Measurements from ENCODE around the gene RBM3.

RBM3 gene

DNA sequence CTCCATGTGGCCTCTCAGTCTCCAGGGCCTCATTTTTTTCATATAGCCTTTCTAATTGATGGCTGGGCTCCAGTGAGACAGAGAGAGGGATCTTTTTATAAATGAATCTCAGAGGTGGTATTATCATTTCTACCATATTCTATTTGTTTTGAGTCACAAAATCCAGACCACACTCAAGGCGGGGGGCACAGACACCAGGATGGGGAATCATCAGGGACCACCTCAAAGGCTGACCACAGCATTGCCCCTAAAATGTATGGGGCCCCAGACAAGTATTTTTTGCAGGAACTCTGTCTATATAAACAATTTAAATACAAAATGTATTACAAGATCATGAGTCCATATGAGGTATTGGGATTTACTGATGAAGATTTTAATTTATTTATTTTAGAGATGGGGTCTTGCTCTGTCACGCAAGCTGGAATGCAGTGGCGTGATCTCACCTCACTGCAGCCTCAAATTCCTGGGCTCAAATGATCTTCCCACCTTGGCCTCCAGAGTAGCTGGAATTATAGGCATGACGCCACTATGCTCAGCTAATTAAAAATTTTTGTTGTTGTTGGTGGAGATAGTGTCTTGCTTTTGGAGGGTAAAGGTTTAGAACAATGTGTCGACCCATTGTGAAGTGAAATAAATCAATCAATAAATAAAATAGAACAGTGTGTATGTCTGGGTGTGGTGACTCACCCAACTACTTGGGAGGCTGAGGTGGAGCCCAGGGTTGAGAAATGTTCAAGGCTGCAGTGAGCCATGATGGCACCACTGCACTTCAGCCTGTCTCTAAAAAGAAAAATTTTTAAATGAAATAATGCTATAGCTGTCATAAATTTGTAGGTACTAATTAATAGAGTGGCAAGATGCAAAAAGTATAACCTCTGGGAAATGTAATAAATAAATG is 52.4 kb downstream of the RBM3 start:
- DNase-seq: no peak
